SW 1271 (cell line): Measurements from ENCODE around the gene MRPS34.
"Not testable (repeated sequence)": the region's sequence is repeated elsewhere in the genome, so short reads cannot be mapped to it uniquely, and the experiment has no call there.

Experiments
- DNase-seq, 2 experiments: peaks; one replicate each; lab custom pipeline; 2025; lab: John Stamatoyannopoulos, UW

MRPS34 gene

GRCh38 chr16:1749152-1750117 is 23.5 kb downstream of the MRPS34 start:
- no peak for DNase-seq

GRCh38 chr16:1747934-1748333 is 25.0 kb downstream of the MRPS34 start:
- DNase-seq, result no peak

GRCh38 chr16:1746693-1747195 is 26.2 kb downstream of the MRPS34 start:
- no peak for DNase-seq

GRCh38 chr16:1745900-1746692 is 26.8 kb downstream of the MRPS34 start:
- DNase-seq, result peak; percentile 53 to 88

- peak in 1 of 2 experiments; percentile 52 for DNase-seq
Measured at GRCh38 chr16:1745181-1745899, 27.6 kb downstream of the MRPS34 start.

- DNase-seq, result no peak
Measured at GRCh38 chr16:1744338-1744840, 28.5 kb downstream of the MRPS34 start.

- no peak for DNase-seq
Measured at GRCh38 chr16:1743376-1744337, 29.3 kb downstream of the MRPS34 start.

- no peak for DNase-seq
Measured at GRCh38 chr16:1741553-1742165, 31.3 kb downstream of the MRPS34 start.

- no peak for DNase-seq
Measured at GRCh38 chr16:1740781-1741490, 32.0 kb downstream of the MRPS34 start.

GRCh38 chr16:1740234-1740633 is 32.7 kb downstream of the MRPS34 start:
- no peak for DNase-seq

GRCh38 chr16:1734816-1735215 is 38.1 kb downstream of the MRPS34 start:
- no peak for DNase-seq

GRCh38 chr16:1734123-1734522 is 38.8 kb downstream of the MRPS34 start:
- no peak for DNase-seq

- not testable (repeated sequence) for DNase-seq
Measured at GRCh38 chr16:1732551-1732987, 40.4 kb downstream of the MRPS34 start.

GRCh38 chr16:1732071-1732470 is 40.9 kb downstream of the MRPS34 start:
- no peak for DNase-seq

GRCh38 chr16:1731603-1732002 is 41.3 kb downstream of the MRPS34 start:
- no peak for DNase-seq

GRCh38 chr16:1731073-1731472 is 41.9 kb downstream of the MRPS34 start:
- DNase-seq, result no peak

GRCh38 chr16:1729445-1729844 is 43.5 kb downstream of the MRPS34 start:
- DNase-seq, result no peak

GRCh38 chr16:1729026-1729425 is 43.9 kb downstream of the MRPS34 start:
- DNase-seq, result no peak
